Progenitor cell of endocrine pancreas (in vitro differentiated cells): Measurements from ENCODE around the gene CDH13. TPM values are rescaled to one million over a fixed set of nuclear protein-coding genes. Genes with fewer than 3 reads are reported as not detected.

ENCODE experiments used
- DNase-seq: peaks from one replicate; pipeline ENCODE4 v3.0.0; 2021; ENCODE audit warnings: low spot score; ENCODE audit not compliant: unreplicated experiment
- H3K27ac Mint-ChIP-seq: 2 replicates; pipeline ENCODE4 v1.8.0; 2021; ENCODE audit warnings: mild to moderate bottlenecking, moderate library complexity, mixed read lengths
- H3K27me3 Mint-ChIP-seq: 2 replicates; pipeline ENCODE4 v1.8.0; 2021; ENCODE audit warnings: mixed read lengths
- H3K36me3 Mint-ChIP-seq: 2 replicates; pipeline ENCODE4 v1.8.0; 2022; ENCODE audit warnings: mixed read lengths; ENCODE audit not compliant: insufficient read depth
- H3K4me1 Mint-ChIP-seq: 2 replicates; pipeline ENCODE4 v1.8.0; 2021; ENCODE audit warnings: low read depth, mixed read lengths
- H3K4me3 Mint-ChIP-seq: 2 replicates; pipeline ENCODE4 v1.8.0; 2021; ENCODE audit warnings: low read depth, mild to moderate bottlenecking, moderate library complexity, mixed read lengths
- H3K9me3 Mint-ChIP-seq: 2 replicates; pipeline ENCODE4 v1.8.0; 2021; ENCODE audit warnings: low read depth, mixed read lengths
- total RNA-seq: library from RNA; stranded (reverse); gene quantifications from 2 replicates; pipeline ENCODE4 v1.2.1, GENCODE V29; 2021
- TF ChIP-seq, protein P1 (sequence below): fragments of 200-600 bp; sonication (generic); IDR thresholded peaks from one replicate; pipeline ENCODE4 v1.5.0; 2021; ENCODE audit warnings: antibody characterized with exemption, mild to moderate bottlenecking; ENCODE audit not compliant: unreplicated experiment

CDH13 gene
- total RNA-seq, 1 donor from 2014 or later, result 0.38 TPM

DNA sequence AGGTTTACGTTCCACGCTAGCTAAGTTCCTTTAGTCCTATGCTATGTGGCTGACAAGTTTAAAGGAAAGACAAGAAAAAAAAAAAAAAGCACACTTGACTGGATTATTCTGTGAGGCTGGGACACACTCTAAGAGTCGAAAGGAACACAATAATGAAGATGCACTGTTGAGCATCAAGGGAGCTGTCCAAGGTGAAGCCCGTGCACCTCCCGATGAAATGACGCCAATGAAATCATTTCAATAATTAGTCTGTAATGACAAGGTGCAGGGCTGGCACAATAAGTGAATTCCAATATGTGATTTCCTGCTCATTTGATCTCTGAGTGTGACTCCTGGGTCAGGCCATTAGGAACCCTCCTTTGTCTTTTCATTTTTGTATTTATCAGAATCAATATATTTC is 232.9 kb downstream of the CDH13 start:
- H3K4me3 Mint-ChIP-seq, result no peak overlapping the region
- peaks cover 6% of the 10 kb centered on the region for H3K9me3 Mint-ChIP-seq
- peaks cover 3% of the 10 kb centered on the region for H3K27me3 Mint-ChIP-seq
- TF ChIP-seq, protein P1, sequence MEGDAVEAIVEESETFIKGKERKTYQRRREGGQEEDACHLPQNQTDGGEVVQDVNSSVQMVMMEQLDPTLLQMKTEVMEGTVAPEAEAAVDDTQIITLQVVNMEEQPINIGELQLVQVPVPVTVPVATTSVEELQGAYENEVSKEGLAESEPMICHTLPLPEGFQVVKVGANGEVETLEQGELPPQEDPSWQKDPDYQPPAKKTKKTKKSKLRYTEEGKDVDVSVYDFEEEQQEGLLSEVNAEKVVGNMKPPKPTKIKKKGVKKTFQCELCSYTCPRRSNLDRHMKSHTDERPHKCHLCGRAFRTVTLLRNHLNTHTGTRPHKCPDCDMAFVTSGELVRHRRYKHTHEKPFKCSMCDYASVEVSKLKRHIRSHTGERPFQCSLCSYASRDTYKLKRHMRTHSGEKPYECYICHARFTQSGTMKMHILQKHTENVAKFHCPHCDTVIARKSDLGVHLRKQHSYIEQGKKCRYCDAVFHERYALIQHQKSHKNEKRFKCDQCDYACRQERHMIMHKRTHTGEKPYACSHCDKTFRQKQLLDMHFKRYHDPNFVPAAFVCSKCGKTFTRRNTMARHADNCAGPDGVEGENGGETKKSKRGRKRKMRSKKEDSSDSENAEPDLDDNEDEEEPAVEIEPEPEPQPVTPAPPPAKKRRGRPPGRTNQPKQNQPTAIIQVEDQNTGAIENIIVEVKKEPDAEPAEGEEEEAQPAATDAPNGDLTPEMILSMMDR, result no peak
- DNase-seq, result no peak
- no peaks in the 10 kb centered on the region for H3K4me1 Mint-ChIP-seq
- no peak overlapping the region for H3K27ac Mint-ChIP-seq
- no peaks in the 10 kb centered on the region for H3K36me3 Mint-ChIP-seq

DNA sequence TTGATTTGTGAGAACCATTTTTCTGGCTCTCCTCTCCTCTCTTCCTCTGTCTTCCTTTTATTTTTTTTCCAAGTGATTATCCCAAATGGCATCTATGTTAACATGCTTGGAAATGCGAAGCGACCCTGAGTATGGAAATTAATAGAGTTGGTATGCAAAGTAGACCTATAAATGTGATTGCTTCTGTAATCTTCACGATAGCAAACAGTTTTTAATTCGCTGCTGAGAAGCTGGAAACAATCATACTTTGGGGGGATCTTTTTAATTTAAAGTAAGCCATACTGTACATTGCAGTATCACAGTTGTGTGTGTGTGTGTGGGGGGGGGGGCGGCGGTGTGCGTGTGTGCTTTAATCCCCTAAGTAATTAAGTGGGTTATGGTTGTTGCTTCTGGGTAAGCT is 233.3 kb downstream of the CDH13 start:
- Mint-ChIP-seq H3K4me1 (no peaks in the 10 kb centered on the region), H3K27ac (no peak overlapping the region), H3K27me3 (peaks cover 3% of the 10 kb centered on the region), H3K9me3 (peaks cover 10% of the 10 kb centered on the region), H3K36me3 (no peaks in the 10 kb centered on the region), H3K4me3 (no peak overlapping the region)
- TF ChIP-seq, protein P1, result no peak
- no peak for DNase-seq

DNA sequence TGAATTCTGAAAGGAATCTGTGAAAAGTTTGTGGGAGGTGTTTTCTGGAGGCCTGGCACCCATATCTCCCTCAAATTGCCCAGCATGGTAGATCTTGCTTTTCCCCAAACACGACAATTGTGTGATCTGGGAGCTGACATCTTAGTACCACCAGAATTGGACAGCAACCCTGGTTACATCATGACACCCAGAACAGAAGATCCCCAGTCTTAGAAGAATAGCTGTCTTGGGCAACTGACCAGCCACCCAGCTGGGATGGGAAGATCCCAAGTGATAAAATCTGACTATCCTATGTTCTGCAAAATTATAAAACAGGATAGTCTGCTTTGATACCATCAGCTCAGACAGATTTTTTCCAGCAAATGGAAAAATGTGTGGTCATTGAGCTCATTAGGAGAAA is 235.3 kb downstream of the CDH13 start:
- Mint-ChIP-seq H3K36me3 (peaks cover 1% of the 10 kb centered on the region), H3K27ac (no peak overlapping the region), H3K4me1 (no peaks in the 10 kb centered on the region), H3K4me3 (no peak overlapping the region), H3K27me3 (peaks cover 3% of the 10 kb centered on the region), H3K9me3 (peaks cover 14% of the 10 kb centered on the region)
- TF ChIP-seq, protein P1, result no peak
- no peak for DNase-seq

DNA sequence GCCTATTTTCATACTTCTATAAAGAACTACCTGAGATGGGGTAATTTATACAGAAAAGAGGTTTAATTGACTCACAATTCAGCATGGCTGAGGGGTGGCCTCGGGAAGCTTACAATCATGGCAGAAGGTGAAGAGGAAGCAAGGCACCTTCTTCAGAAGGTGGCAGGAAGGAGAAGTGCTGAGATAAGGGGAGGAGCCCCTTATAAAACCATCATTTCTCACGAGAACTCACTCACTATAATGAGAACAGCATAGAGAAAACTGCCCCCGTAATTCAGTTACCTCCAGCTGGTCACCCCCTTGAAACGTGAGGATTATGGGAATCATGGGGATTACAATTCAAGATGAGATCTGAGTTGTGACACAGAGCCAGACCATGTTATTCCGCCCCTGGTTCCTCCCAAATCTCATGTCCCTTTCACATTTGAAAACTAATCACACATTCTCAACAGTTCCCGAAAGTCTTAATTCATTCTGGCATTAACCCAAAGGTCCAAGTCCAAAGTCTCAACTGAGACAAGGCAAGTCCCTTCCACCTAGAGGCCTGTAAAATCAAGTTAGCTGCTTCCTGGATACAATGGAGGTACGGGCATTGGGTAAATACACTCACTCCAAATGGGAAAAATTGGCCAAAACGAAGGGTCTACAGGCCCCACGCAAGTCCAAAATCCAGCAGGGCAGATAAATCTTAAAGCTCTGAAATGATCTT is 237.7 kb downstream of the CDH13 start:
- H3K4me1 Mint-ChIP-seq, result no peaks in the 10 kb centered on the region
- peaks cover 1% of the 10 kb centered on the region for H3K36me3 Mint-ChIP-seq
- H3K27me3 Mint-ChIP-seq, result peaks cover 3% of the 10 kb centered on the region
- H3K9me3 Mint-ChIP-seq, result peaks cover 14% of the 10 kb centered on the region
- no peak for DNase-seq
- TF ChIP-seq, protein P1, result no peak
- no peak overlapping the region for H3K27ac Mint-ChIP-seq
- H3K4me3 Mint-ChIP-seq, result no peak overlapping the region

DNA sequence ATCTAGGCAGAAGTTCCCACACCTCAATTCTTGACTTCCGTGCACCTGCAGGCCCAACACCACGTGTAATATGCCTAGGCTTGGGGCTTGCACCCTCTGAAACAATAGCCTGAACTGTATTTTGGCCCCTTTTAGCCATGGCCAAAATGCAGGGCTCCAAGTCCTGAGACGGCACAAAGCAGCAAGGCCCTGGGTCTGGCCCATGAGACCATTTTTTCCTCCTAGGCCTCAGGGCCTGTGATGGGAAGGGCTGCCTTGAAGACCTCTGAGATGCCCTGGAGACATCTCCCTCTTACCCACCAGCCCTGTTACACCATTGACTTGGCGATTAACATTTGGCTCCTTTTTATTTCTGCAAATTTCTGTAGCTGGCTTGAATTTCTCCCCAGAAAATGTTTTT is 238.6 kb downstream of the CDH13 start:
- DNase-seq, result no peak
- Mint-ChIP-seq H3K27ac (no peak overlapping the region), H3K36me3 (peaks cover 1% of the 10 kb centered on the region), H3K4me1 (no peaks in the 10 kb centered on the region), H3K9me3 (peaks cover 18% of the 10 kb centered on the region), H3K27me3 (peaks cover 3% of the 10 kb centered on the region), H3K4me3 (no peak overlapping the region)
- TF ChIP-seq, protein P1, result no peak
